Thymus (tissue), 11 donors: Measurements from ENCODE around the gene GNAO1. TPM values are rescaled to one million over a fixed set of nuclear protein-coding genes. Genes with fewer than 3 reads are reported as not detected.

Source experiments
- DNase-seq, 9 donors: peaks; one replicate each; pipeline ENCODE4 v3.0.0-alpha.2; 2013; ENCODE audit warnings: low spot score in 9 of 9, low read depth in 6 of 9, missing footprints in 1 of 9
- H3K27ac ChIP-seq, 2 donors: one replicate each; pipeline ENCODE4 v1.5.1; 2013; ENCODE audit warnings: control low read depth in 1 of 2, low read depth in 1 of 2, low read length in 1 of 2, mild to moderate bottlenecking in 1 of 2, moderate library complexity in 1 of 2
- H3K27me3 ChIP-seq, 2 donors: one replicate each; pipeline ENCODE4 v1.5.1; 2013; ENCODE audit warnings: low read length in 1 of 2; ENCODE audit not compliant: control insufficient read depth in 2 of 2, insufficient read depth in 1 of 2
- H3K36me3 ChIP-seq, 2 donors: one replicate each; pipeline ENCODE4 v1.5.1; 2013; ENCODE audit warnings: low read length in 1 of 2, mild to moderate bottlenecking in 1 of 2, moderate library complexity in 1 of 2; ENCODE audit not compliant: control insufficient read depth in 2 of 2, insufficient read depth in 2 of 2
- H3K4me1 ChIP-seq, 2 donors: one replicate each; pipeline ENCODE4 v1.5.1; 2013; ENCODE audit warnings: low read length in 2 of 2; ENCODE audit not compliant: control insufficient read depth in 2 of 2, insufficient read depth in 2 of 2
- H3K4me3 ChIP-seq, 2 donors: one replicate each; pipeline ENCODE4 v1.5.1; 2013; ENCODE audit warnings: low read length in 2 of 2, control low read depth in 1 of 2, mild to moderate bottlenecking in 1 of 2
- H3K9me3 ChIP-seq, 2 donors: one replicate each; pipeline ENCODE4 v1.5.1; 2013; ENCODE audit warnings: low read length in 1 of 2, mild to moderate bottlenecking in 1 of 2; ENCODE audit not compliant: control insufficient read depth in 2 of 2, insufficient read depth in 1 of 2
- WGBS: extraction: QIAGEN DNeasy Blood & Tissue Kit; methylation state at CpG from one replicate; pipeline ENCODE4 v1.1.7; 2013; 5-methylcytosine and 5-hydroxymethylcytosine counted together
- polyA plus RNA-seq: library from polyadenylated mRNA; stranded (reverse); fragments of 200-250 nt; gene quantifications from one replicate; pipeline ENCODE4 v1.2.3, GENCODE V29; 2013
- total RNA-seq: library from RNA; stranded (reverse); fragments of 120-200 nt; gene quantifications from one replicate; pipeline ENCODE4 v1.2.4, GENCODE V29; 2013
- donor health status: healthy.

Gene GNAO1
- total and polyA plus RNA-seq, 2 donors = 0.24 to 2.2 TPM

DNA sequence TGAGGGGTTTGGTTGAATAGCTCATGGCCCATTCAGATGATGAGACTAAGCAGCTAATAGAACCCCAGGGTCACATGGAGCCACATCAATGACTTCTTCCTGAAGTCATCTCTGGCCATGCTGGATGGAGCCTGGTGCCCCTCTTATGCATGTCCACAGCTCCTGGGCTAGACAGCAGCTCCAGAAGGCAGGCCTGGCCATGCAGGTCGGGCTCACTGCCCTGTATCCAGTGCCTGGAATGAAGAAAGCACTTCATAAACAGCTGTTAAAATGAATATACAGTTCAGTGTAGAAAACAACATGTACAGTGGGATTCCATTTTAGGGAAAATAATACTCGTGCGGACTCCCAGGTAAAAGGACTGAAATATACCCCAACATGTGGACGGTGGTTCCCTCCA, 73.9 kb downstream of the GNAO1 start:
- Histone ChIP-seq H3K4me1 (peaks cover 11 to 54% of the 10 kb centered on the region in 2 donors), H3K27ac (no peak overlapping the region), H3K9me3 (peaks cover 0 to 4% of the 10 kb centered on the region in 2 donors), H3K4me3 (no peak overlapping the region), H3K36me3 (no peaks in the 10 kb centered on the region), H3K27me3 (no peaks in the 10 kb centered on the region)
- no peak for DNase-seq
- WGBS = 98% methylated on average over 4 of the region's 4 CpGs

DNA sequence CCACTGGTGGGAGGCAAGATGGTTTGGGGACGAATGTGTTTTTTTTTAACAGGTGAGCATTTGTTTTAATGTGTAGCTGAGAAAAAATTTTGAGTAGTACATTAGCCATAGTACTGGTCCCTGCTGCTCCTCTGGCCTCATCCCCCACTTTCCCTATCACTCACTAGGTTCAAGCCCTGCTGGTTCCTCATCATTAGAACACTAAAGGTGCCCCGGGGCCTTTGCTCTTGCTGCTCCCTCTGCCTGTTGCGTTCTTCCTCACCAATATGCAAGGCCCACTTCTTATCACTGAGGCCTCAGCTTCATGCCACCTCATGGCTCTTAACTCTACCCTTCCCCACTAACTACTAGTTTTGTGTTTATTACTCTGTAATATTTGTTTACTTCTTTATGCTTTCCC, 74.5 kb downstream of the GNAO1 start:
- Histone ChIP-seq H3K27me3 (no peaks in the 10 kb centered on the region), H3K9me3 (peaks cover 0 to 4% of the 10 kb centered on the region in 2 donors), H3K27ac (peak overlapping the region in 1 of 2 donors; percentile 11), H3K4me1 (peaks cover 11 to 54% of the 10 kb centered on the region in 2 donors), H3K4me3 (no peak overlapping the region), H3K36me3 (no peaks in the 10 kb centered on the region)
- no peak for DNase-seq
- WGBS = 95% methylated on average over 3 of the region's 3 CpGs

DNA sequence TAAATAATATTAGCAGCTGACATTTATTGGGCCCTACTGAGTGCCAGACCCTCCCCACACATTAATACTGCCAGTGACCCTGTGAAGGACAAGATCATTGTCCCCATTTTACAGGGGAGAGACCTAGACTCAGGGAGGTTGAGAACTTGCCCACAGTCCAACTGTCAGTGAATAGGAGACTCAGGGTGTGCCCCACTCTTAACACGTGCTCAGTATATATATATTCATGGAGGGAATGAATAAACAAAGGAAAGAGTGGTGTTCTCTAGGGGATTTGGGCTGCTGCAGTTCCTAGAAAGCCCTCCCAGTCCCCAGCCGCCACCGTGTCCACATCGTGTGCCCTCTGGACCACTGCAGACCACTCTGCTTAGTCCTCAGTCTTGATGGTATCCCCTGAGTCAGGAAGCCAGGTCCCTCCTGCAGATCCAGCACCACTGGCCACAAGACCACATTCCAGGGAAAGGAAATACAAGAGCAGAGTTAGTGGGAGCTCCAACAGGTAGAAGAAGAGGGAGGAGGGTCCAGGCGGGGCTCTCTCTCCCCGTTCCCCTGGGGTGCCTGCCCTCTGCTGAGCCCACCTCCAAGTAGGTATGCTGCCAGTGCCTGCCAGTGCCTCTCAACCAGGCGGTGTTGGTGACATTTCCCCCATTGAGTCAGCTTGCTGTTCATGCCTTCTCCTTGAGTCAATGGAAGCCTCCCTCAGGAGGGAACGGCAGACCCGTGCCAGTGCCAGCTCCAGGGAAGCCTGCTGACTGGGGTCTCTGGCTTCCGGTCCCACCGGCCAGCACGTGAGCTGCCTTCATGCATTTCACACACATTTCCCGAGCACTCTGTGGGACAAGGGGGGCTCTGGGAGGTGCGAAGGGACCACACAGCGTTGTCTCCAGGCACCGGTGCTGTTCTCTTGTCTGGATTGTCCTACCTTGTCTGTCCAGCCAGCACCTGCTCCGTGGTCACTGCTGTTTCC, 75.6 kb downstream of the GNAO1 start:
- Histone ChIP-seq H3K27me3 (no peaks in the 10 kb centered on the region), H3K36me3 (no peaks in the 10 kb centered on the region), H3K27ac (no peak overlapping the region), H3K4me1 (peaks cover 9 to 43% of the 10 kb centered on the region in 2 donors), H3K9me3 (peaks cover 0 to 4% of the 10 kb centered on the region in 2 donors), H3K4me3 (no peak overlapping the region)
- 93% methylated on average over 17 of the region's 17 CpGs for WGBS
- DNase-seq = no peak

DNA sequence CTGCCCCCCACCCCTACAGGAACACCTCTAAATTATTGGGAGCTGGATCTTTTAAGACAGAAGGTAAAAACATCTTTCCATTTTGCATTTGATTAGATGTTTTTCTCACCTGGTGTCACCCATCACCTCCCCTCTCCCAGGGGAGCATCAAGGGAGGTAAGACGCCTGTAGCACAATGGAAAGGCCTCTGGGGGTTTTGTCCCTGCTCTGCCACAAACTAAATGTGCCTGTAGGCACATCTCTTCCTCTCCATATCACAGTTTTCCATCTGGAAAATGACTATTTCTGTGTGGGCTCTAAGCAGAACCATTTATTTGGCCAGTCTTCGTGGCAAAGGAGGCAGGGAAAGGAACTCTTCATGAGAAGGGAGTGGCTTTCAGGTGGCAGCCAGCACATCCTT, 76.6 kb downstream of the GNAO1 start:
- peaks cover 1 to 33% of the 10 kb centered on the region in 2 donors for H3K4me1 ChIP-seq
- no peak overlapping the region for H3K4me3 ChIP-seq
- H3K36me3 ChIP-seq = no peaks in the 10 kb centered on the region
- H3K9me3 ChIP-seq = peaks cover 0 to 4% of the 10 kb centered on the region in 2 donors
- no peak for DNase-seq
- no peak overlapping the region for H3K27ac ChIP-seq
- no peaks in the 10 kb centered on the region for H3K27me3 ChIP-seq
- 91% methylated on average over 2 of the region's 2 CpGs for WGBS

DNA sequence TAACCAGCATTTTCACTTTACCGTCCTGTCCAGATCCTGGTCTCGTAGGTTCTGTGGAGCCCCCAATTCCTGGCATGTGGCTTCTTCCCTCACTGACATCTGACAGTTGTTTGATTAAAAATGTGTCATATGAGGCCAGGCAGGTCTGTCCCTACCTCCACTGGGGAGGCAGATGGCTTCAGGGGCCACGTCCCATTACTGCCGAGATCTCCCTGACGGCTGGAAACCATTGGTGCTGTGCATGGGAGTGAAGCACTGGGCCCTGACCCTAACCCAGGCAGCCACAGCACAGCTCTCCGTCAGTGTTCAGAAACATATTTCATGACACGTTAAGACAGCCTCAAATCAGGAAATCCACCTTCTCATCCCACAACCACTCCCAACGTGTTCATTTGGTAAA, 77.5 kb downstream of the GNAO1 start:
- DNase-seq = no peak
- Histone ChIP-seq H3K36me3 (no peaks in the 10 kb centered on the region), H3K4me3 (no peak overlapping the region), H3K9me3 (peaks cover 0 to 4% of the 10 kb centered on the region in 2 donors), H3K4me1 (peaks cover 0 to 28% of the 10 kb centered on the region in 2 donors), H3K27me3 (no peaks in the 10 kb centered on the region), H3K27ac (no peak overlapping the region)
- 90% methylated on average over 8 of the region's 8 CpGs for WGBS

DNA sequence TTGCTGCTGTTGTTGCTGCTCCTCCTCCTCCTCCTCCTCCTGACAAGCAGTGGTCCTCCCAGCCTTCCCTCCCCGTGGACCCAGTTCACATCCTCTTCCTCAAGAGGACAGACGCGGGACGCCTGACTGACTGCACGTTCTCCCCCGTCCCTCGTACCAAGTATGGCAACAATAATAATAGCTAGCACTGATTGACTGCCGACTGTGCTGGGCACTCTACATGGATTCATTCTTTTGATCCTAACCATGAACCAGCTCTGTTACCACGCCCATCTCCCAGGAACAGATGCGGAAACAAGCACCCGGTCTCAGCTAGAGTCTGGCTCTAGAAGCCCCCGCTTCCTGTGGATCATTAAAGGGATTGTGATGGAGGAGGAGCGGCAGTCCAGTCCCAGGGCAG, 78.0 kb downstream of the GNAO1 start:
- no peak overlapping the region for H3K4me3 ChIP-seq
- 94% methylated on average over 13 of the region's 13 CpGs for WGBS
- H3K36me3 ChIP-seq = no peaks in the 10 kb centered on the region
- peaks cover 0 to under 1% of the 10 kb centered on the region in 2 donors for H3K9me3 ChIP-seq
- H3K27ac ChIP-seq = no peak overlapping the region
- peaks cover 0 to 25% of the 10 kb centered on the region in 2 donors for H3K4me1 ChIP-seq
- DNase-seq = no peak
- no peaks in the 10 kb centered on the region for H3K27me3 ChIP-seq

DNA sequence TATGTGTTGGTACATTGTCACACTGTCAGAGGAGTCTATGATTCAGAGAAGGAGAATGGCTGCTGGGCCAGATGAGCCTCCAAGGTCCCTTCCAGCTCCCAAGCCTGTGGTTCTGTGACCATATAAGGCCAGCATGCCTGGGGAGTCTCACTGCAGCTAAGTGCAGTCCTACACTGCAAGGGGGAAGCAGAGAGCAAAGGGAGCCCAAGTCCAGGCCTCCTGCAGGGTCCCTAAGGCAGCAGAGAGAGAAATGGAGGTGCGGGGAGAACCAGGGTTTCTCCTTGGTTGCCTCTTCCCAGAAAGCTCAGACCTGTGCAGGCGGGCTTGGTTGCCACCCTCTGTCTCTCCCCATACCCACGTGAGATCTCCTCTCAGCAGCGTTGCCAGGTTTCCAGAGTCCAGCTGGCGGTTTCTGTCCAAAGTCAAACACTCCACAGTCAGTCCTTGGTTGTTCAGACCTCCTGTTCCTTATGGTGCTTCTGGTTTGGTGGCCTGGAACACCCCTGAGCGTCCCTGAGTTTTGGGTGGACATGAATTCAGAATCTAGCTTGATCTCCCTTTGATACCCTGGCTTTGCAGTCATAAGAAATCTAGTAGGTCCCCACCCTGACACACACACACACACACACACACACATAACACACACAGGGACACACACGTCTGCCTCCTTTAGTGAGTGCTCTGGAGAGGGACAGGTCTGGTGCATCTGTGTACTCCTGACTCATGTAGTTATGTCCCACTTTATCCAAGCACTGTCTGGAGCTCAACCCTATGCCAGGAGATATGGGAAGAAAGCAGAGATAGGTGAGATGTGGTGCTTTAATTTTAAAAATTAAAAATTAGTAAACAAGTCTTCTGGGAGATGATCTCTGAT, 78.8 kb downstream of the GNAO1 start:
- Histone ChIP-seq H3K4me3 (no peak overlapping the region), H3K27me3 (no peaks in the 10 kb centered on the region), H3K36me3 (no peaks in the 10 kb centered on the region), H3K9me3 (no peaks in the 10 kb centered on the region), H3K4me1 (peaks cover 0 to 20% of the 10 kb centered on the region in 2 donors), H3K27ac (no peak overlapping the region)
- 97% methylated on average over 7 of the region's 7 CpGs for whole genome bisulfite sequencing
- no peak for DNase-seq

DNA sequence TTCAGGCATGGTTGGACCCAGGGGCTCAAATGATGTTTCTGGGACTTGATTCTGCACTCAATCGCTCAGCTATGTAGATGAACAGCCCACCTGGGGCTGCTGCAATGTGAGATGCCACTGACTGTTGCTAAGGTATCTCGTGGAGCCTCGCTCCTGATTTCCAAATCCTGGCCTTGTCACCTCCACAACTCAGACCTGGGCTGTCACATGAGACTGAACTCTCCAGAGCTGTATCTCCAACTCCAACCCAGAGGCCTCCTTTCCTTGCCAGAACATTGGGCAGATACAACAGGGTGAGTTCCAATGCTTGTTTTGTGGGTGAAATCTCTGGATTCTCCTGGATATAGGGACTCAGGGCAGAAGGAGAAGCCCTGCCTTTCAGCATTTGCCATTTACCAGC, 79.5 kb downstream of the GNAO1 start:
- 94% methylated on average over 3 of the region's 3 CpGs for WGBS

DNA sequence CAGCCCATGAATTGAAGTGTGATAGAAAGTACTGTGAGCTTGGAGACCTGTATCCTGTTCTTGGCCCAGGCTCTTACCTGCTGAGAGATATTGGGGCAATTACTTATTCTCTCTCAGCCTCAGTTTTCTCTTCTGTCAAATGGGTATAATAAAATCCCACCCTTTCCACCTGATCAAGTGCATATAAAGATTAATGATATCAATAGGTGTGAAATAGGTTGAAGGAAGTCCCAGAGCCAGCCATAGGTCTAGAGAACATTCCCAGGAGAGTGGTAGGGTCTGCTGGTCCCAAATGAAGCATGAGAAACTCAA, 81.2 kb downstream of the GNAO1 start:
- Histone ChIP-seq H3K4me3 (no peak overlapping the region), H3K27ac (no peak overlapping the region), H3K36me3 (no peaks in the 10 kb centered on the region), H3K27me3 (no peaks in the 10 kb centered on the region), H3K9me3 (no peaks in the 10 kb centered on the region), H3K4me1 (no peaks in the 10 kb centered on the region)
- no peak for DNase-seq

More for the DNA sequence above, 79.5 kb downstream of the GNAO1 start:
- no peak for DNase-seq
- H3K27ac ChIP-seq = no peak overlapping the region
- no peak overlapping the region for H3K4me3 ChIP-seq
- H3K9me3 ChIP-seq = no peaks in the 10 kb centered on the region
- no peaks in the 10 kb centered on the region for H3K27me3 ChIP-seq
- H3K4me1 ChIP-seq = peaks cover 0 to 12% of the 10 kb centered on the region in 2 donors
- H3K36me3 ChIP-seq = no peaks in the 10 kb centered on the region
